HepG2 (cell line): ENCODE data around the gene VAV2. TPM values are rescaled to one million over a fixed set of nuclear protein-coding genes. Genes with fewer than 3 reads are reported as not detected.

Experiments
- ARNT ChIP-seq: fragments of 450-650 bp; IDR thresholded peaks from 2 replicates; pipeline ENCODE4 v1.6.1; 2017
- ATF1 ChIP-seq: IDR thresholded peaks from 2 replicates; pipeline ENCODE4 v1.6.1; 2016; ENCODE audit warnings: mild to moderate bottlenecking, control low read depth
- DMTF1 ChIP-seq: sonication (generic); formaldehyde crosslinking; IDR thresholded peaks from 2 replicates; pipeline ENCODE4 v1.4.0; 2020; ENCODE audit warnings: mild to moderate bottlenecking, missing genetic modification reagents
- EP300 ChIP-seq, 3 experiments: sonication (generic) in 1 of 3; formaldehyde crosslinking in 1 of 3; IDR thresholded peaks; 2 replicates each; pipeline versions ENCODE4 v1.5.1 to v1.6.1; 2011 to 2020; ENCODE audit warnings: low read depth in 2 of 3, low read length in 2 of 3, borderline replicate concordance in 1 of 3, improper control_type of control experiment in 1 of 3, mild to moderate bottlenecking in 1 of 3, missing genetic modification reagents in 1 of 3, moderate library complexity in 1 of 3
- FIP1L1 ChIP-seq: fragments of 200-400 bp; formaldehyde crosslinking; IDR thresholded peaks from 2 replicates; pipeline ENCODE4 v1.6.1; 2018; ENCODE audit warnings: low read depth, mild to moderate bottlenecking, low read length, moderate library complexity, borderline replicate concordance; ENCODE audit not compliant: insufficient read depth
- HIC2 ChIP-seq: sonication (generic); formaldehyde crosslinking; IDR thresholded peaks from 2 replicates; pipeline ENCODE4 v1.9.0; 2022; ENCODE audit warnings: low read depth, missing genetic modification reagents
- HNF4G ChIP-seq, 2 experiments: sonication (generic) in 1 of 2; formaldehyde crosslinking in 1 of 2; IDR thresholded peaks; 2 replicates each; pipeline versions ENCODE4 v1.4.0 to v1.6.1; 2011 to 2020; ENCODE audit warnings: borderline replicate concordance in 2 of 2, low read depth in 2 of 2, mild to moderate bottlenecking in 2 of 2, low read length in 1 of 2, missing genetic modification reagents in 1 of 2, moderate library complexity in 1 of 2
- KLF12 ChIP-seq: sonication (generic); formaldehyde crosslinking; IDR thresholded peaks from 2 replicates; pipeline ENCODE4 v1.4.0; 2020; ENCODE audit warnings: missing genetic modification reagents, borderline replicate concordance
- NFIC ChIP-seq: IDR thresholded peaks from 2 replicates; pipeline ENCODE4 v1.6.1; 2012; ENCODE audit warnings: mild to moderate bottlenecking, low read length, inconsistent platforms
- RCOR2 ChIP-seq: IDR thresholded peaks from 2 replicates; pipeline ENCODE4 v1.6.1; 2016; ENCODE audit warnings: missing biosample characterization, missing genetic modification reagents
- TCF7 ChIP-seq: sonication (generic); IDR thresholded peaks from 2 replicates; pipeline ENCODE4 v1.6.1; 2016; ENCODE audit warnings: antibody characterized with exemption, low read depth
- TFDP1 ChIP-seq: IDR thresholded peaks from 2 replicates; pipeline ENCODE4 v1.6.1; 2016; ENCODE audit warnings: missing compliant biosample characterization, missing genetic modification reagents, borderline replicate concordance
- ZBTB33 ChIP-seq: sonication (generic); formaldehyde crosslinking; IDR thresholded peaks from 2 replicates; pipeline ENCODE4 v1.4.0; 2020; ENCODE audit warnings: missing genetic modification reagents
- ZMAT5 ChIP-seq: sonication (generic); formaldehyde crosslinking; IDR thresholded peaks from 2 replicates; pipeline ENCODE4 v1.5.0; 2020; ENCODE audit warnings: mild to moderate bottlenecking, low read depth, missing genetic modification reagents, borderline replicate concordance
- ZMYM2 ChIP-seq: sonication (generic); formaldehyde crosslinking; IDR thresholded peaks from 2 replicates; pipeline ENCODE4 v1.8.0; 2022; ENCODE audit warnings: mild to moderate bottlenecking, missing genetic modification reagents
- ZNF558 ChIP-seq: sonication (generic); formaldehyde crosslinking; IDR thresholded peaks from 2 replicates; pipeline ENCODE4 v1.9.0; 2022; ENCODE audit warnings: mild to moderate bottlenecking, missing genetic modification reagents, borderline replicate concordance
- ZNF605 ChIP-seq: sonication (generic); formaldehyde crosslinking; IDR thresholded peaks from 2 replicates; pipeline ENCODE4 v1.8.0; 2022; ENCODE audit warnings: mild to moderate bottlenecking, missing genetic modification reagents
- ZSCAN25 ChIP-seq: sonication (generic); formaldehyde crosslinking; IDR thresholded peaks from 2 replicates; pipeline ENCODE4 v1.8.0; 2022; ENCODE audit warnings: mild to moderate bottlenecking, missing genetic modification reagents
- polyA plus RNA-seq, 8 experiments: library from polyadenylated mRNA; depleted of rRNA in 3 of 8; stranded (reverse) in 7 of 8; unstranded in 1 of 8; fragments of >200 nt; fragmentation: Illumina TruSeq in 4 of 8; extraction: Trizol in 4 of 8; gene quantifications; 2 replicates each; pipeline versions ENCODE4 v1.2.1 to v1.2.3, GENCODE V29; 2011 to 2016; ENCODE audit warnings: low read depth in 4 of 8, missing spikeins in 1 of 8, mixed read lengths in 1 of 8; ENCODE audit not compliant: insufficient read depth in 1 of 8
- total RNA-seq, 5 experiments: library from RNA; depleted of rRNA; stranded (reverse); fragments of >200 nt; fragmentation: Illumina TruSeq; extraction: Trizol; gene quantifications; 2 replicates each; pipeline ENCODE4 v1.2.3, GENCODE V29; 2016; ENCODE audit warnings: low read depth in 1 of 5

Gene VAV2
- total and polyA plus RNA-seq, 2 of the 13 experiments (the other 11 are each of a cell fraction or from before 2014, with no cell fraction given) = 22.5 to 22.9 TPM

GRCh38 chr9:133788819-133789717 is 203.1 kb downstream of the VAV2 start (continued):
- TF ChIP-seq EP300 (IDR thresholded peaks at IDR 0.05; ENCODE audit: low read depth in 2 of 2, low read length in 2 of 2) (peak in 1 of 2 experiments; percentile 33; a peak in 1 of 4 replicates), EP300 (CRISPR knock-in tag; IDR thresholded peaks at IDR 0.05; ENCODE audit: borderline replicate concordance) (no peak), ZSCAN25 (CRISPR knock-in tag) (peak; percentile 45; the same call in 1 of the 2 replicates), ZMAT5 (no peak), ATF1 (CRISPR knock-in tag) (no peak), TFDP1 (CRISPR knock-in tag) (0 out of 2 replicates have a peak, but pooled peaks have one; percentile 20), ZNF558 (CRISPR knock-in tag) (no peak), HIC2 (peak; percentile 56; the same call in 1 of the 2 replicates), TCF7 (peak; percentile 28; the same call in 1 of the 2 replicates), NFIC (no peak), HNF4G (IDR thresholded peaks at IDR 0.05; ENCODE audit: borderline replicate concordance, low read depth, low read length) (peak; percentile 86), HNF4G (CRISPR knock-in tag; IDR thresholded peaks at IDR 0.05; ENCODE audit: borderline replicate concordance, low read depth) (no peak; the same call in 1 of the 2 replicates), KLF12 (no peak), ZBTB33 (CRISPR knock-in tag) (peak; percentile 75), RCOR2 (no peak), FIP1L1 (no peak), ARNT (no peak), DMTF1 (CRISPR knock-in tag) (no peak), ZMYM2 (CRISPR knock-in tag) (no peak), ZNF605 (no peak)
